HG02642 (cell line): ENCODE data around the gene FOXP3.

Experiments used
- ATAC-seq: cut with Tn5 transposase; IDR thresholded peaks from one replicate; pipeline ENCODE4 v1.9.1; 2021; ENCODE audit warnings: mild to moderate bottlenecking; ENCODE audit not compliant: unreplicated experiment, poor library complexity

FOXP3 gene

GRCh38 chrX:49225858-49226257 lies 38.7 kb downstream of the FOXP3 start:
- ATAC-seq, result no peak

GRCh38 chrX:49221868-49222267 lies 42.6 kb downstream of the FOXP3 start:
- no peak for ATAC-seq

GRCh38 chrX:49220100-49220499 lies 44.4 kb downstream of the FOXP3 start:
- no peak for ATAC-seq

GRCh38 chrX:49214996-49215526 lies 49.4 kb downstream of the FOXP3 start:
- no peak for ATAC-seq

- no peak for ATAC-seq
Observed at GRCh38 chrX:49214416-49214815, 50.1 kb downstream of the FOXP3 start.

GRCh38 chrX:49212861-49213260 lies 51.6 kb downstream of the FOXP3 start:
- ATAC-seq, result no peak

- ATAC-seq, result no peak
Observed at GRCh38 chrX:49212209-49212608, 52.3 kb downstream of the FOXP3 start.

- ATAC-seq, result no peak
Observed at GRCh38 chrX:49211074-49211473, 53.4 kb downstream of the FOXP3 start.

GRCh38 chrX:49210406-49210805 lies 54.1 kb downstream of the FOXP3 start:
- ATAC-seq, result no peak

- ATAC-seq, result no peak
Observed at GRCh38 chrX:49209434-49210251, 54.9 kb downstream of the FOXP3 start.

- no peak for ATAC-seq
Observed at GRCh38 chrX:49208399-49208798, 56.1 kb downstream of the FOXP3 start.

GRCh38 chrX:49206543-49206942 lies 58.0 kb downstream of the FOXP3 start:
- no peak for ATAC-seq

- ATAC-seq, result no peak
Observed at GRCh38 chrX:49205443-49205842, 59.1 kb downstream of the FOXP3 start.

GRCh38 chrX:49204709-49205108 lies 59.8 kb downstream of the FOXP3 start:
- ATAC-seq, result no peak

- ATAC-seq, result no peak
Observed at GRCh38 chrX:49204017-49204416, 60.5 kb downstream of the FOXP3 start.

GRCh38 chrX:49203536-49203935 lies 61.0 kb downstream of the FOXP3 start:
- ATAC-seq, result no peak

- no peak for ATAC-seq
Observed at GRCh38 chrX:49202022-49202421, 62.5 kb downstream of the FOXP3 start.
